Body of pancreas (tissue), 4 donors: Measurements from ENCODE around the gene CCDC7. TPM values are rescaled to one million over a fixed set of nuclear protein-coding genes. Genes with fewer than 3 reads are reported as not detected.
A peak's percentile ranks its signal among the peaks of the same experiment; 100 is the strongest.

Source experiments
- ATAC-seq: fragments of 150-250 bp; one replicate; pipeline ENCODE4 v1.9.1; 2016
- DNase-seq, 4 donors: peaks; one replicate each; pipeline ENCODE4 v3.0.0-alpha.2; 2019
- H3K27ac ChIP-seq, 4 donors: fragments of 200-600 bp; sonication (generic); 1 replicate in 3 of 4; 2 replicates in 1 of 4; pipeline versions ENCODE4 v1.5.1 to v1.6.1; 2016 to 2019; ENCODE audit warnings: mild to moderate bottlenecking in 1 of 4, mixed read lengths in 1 of 4, moderate library complexity in 1 of 4
- H3K27me3 ChIP-seq, 2 donors: fragments of 200-600 bp; sonication (generic); one replicate each; pipeline ENCODE4 v1.6.0; 2016; ENCODE audit warnings: mild to moderate bottlenecking in 1 of 2
- H3K36me3 ChIP-seq, 2 donors: fragments of 200-600 bp; sonication (generic); replicated peaks in 1 of 2; 2 replicates each; pipeline ENCODE4 v1.5.1; 2016; ENCODE audit warnings: low read depth in 2 of 2; ENCODE audit not compliant: insufficient read depth in 1 of 2
- H3K4me1 ChIP-seq: fragments of 200-600 bp; sonication (generic); one replicate; pipeline ENCODE4 v1.6.0; 2016
- H3K4me3 ChIP-seq, 2 donors: fragments of 200-600 bp; sonication (generic); 1 replicate in 1 of 2; 2 replicates in 1 of 2; pipeline ENCODE4 v1.5.1; 2016 to 2019
- H3K9me3 ChIP-seq, 3 donors: fragments of 200-600 bp; sonication (generic); 1 replicate in 2 of 3; 2 replicates in 1 of 3; pipeline ENCODE4 v1.5.1; 2016
- POLR2A ChIP-seq, 3 donors: fragments of 450-650 bp; IDR thresholded peaks; one replicate each; pipeline ENCODE4 v1.6.1; 2016; ENCODE audit warnings: antibody characterized with exemption in 3 of 3, mild to moderate bottlenecking in 2 of 3
- WGBS, 2 donors: methylation state at CpG; one replicate each; pipeline ENCODE4 v1.1.5; 2017; 5-methylcytosine and 5-hydroxymethylcytosine counted together
- intact Hi-C: fragments of 100-400 bp; cut with DNase I; formaldehyde crosslinking; loops from one replicate; pipeline ENCODE4 v1.15.1; 2023
- total RNA-seq, 2 donors: library from RNA; depleted of rRNA; stranded (reverse); fragments of >200 nt; gene quantifications; one replicate each; pipeline ENCODE4 v1.1.0, GENCODE V29; 2016
- TF ChIP-seq, protein P1 (sequence below), 7 experiments: fragments of 450-650 bp in 4 of 7; fragments of 200-600 bp in 3 of 7; sonication (generic) in 3 of 7; IDR thresholded peaks; one replicate each; pipeline ENCODE4 v1.5.1; 2016 to 2019; ENCODE audit warnings: antibody characterized with exemption in 7 of 7

Gene CCDC7
- total RNA-seq, 2 donors from 2014 or later: 4.3 to 23.6 TPM

DNA sequence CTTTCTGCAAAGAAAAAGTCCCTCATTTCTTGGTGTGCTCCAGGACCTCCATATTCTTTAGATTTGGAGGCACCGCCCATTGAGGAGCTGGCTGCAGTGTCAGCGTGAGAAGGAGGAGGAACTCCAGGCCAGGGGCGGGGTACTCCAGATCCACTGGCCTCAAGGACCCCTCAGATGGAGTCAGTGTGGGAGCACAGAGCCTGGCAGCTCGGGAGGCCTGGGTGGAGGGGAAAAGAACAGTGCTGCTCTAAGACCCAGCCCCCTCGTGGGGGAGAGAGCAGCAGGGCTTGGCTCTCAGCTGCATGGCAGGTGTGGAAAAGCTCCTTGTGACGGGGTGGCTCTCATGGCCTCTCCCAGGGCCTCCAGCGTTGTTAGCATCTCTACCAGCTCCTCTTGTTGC lies 441.5 kb downstream of the CCDC7 start:
- ATAC-seq (no peak), DNase-seq (no peak)
- H3K27ac ChIP-seq: no peak overlapping the region
- 83 to 84% methylated on average over 6 to 7 of the region's 7 CpGs for WGBS, 2 donors
- TF ChIP-seq, protein P1, sequence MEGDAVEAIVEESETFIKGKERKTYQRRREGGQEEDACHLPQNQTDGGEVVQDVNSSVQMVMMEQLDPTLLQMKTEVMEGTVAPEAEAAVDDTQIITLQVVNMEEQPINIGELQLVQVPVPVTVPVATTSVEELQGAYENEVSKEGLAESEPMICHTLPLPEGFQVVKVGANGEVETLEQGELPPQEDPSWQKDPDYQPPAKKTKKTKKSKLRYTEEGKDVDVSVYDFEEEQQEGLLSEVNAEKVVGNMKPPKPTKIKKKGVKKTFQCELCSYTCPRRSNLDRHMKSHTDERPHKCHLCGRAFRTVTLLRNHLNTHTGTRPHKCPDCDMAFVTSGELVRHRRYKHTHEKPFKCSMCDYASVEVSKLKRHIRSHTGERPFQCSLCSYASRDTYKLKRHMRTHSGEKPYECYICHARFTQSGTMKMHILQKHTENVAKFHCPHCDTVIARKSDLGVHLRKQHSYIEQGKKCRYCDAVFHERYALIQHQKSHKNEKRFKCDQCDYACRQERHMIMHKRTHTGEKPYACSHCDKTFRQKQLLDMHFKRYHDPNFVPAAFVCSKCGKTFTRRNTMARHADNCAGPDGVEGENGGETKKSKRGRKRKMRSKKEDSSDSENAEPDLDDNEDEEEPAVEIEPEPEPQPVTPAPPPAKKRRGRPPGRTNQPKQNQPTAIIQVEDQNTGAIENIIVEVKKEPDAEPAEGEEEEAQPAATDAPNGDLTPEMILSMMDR (IDR thresholded peaks at IDR 0.05): no peak
- TF ChIP-seq POLR2A (IDR thresholded peaks at IDR 0.05): no peak
- no peaks in the 10 kb centered on the region for H3K27me3 ChIP-seq
- no peaks in the 10 kb centered on the region for H3K9me3 ChIP-seq
- no peaks in the 10 kb centered on the region for H3K4me1 ChIP-seq
- no peak overlapping the region for H3K4me3 ChIP-seq
- no peaks in the 10 kb centered on the region for H3K36me3 ChIP-seq
- intact Hi-C loops: no loop called here

DNA sequence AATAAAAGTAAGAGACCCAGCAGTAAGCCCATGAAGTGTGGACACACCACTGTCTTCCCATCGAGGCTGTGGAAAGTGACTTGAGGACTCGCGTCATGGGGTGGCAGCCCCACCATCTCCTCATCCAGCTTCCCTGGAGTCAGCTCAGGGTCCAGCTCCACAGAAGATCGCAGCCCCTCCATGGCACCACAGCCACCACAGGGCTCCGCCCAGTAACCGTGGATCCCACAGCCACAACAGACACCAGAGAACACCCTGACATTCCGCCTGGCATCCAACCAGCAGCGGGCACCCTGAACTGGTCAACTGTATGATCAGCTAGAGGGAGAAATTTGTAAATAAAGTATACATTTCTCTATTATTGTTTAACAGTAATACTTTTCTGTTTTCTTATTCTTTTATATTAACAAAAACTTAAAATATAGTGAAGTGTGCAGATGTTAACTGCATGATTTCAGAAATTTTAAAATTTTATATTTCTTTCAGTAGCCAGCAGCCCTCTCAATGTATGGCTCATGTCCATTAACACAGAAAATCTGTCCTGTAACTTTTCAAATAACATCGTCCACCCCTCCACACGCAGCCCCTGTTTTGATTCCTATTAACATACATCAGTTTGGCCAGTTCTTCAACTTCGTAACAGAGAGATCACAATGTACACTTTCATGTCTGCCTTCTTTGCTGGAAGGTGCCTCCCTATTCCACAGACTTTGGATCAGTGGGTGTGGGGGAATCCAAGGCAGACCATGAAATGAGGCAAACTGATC lies 442.4 kb downstream of the CCDC7 start:
- TF ChIP-seq, protein P1 (IDR thresholded peaks at IDR 0.05): no peak
- no peak for TF ChIP-seq POLR2A (IDR thresholded peaks at IDR 0.05)
- peak in 1 of 4 donors; percentile 12 for DNase-seq
- H3K27me3 ChIP-seq: no peaks in the 10 kb centered on the region
- H3K27ac ChIP-seq: no peak overlapping the region
- no peaks in the 10 kb centered on the region for H3K9me3 ChIP-seq
- WGBS, 2 donors: 86 to 91% methylated on average over 10 to 11 of the region's 11 CpGs
- intact Hi-C loops: no loop called here
- H3K4me1 ChIP-seq: no peaks in the 10 kb centered on the region
- no peak for ATAC-seq
- H3K4me3 ChIP-seq: no peak overlapping the region
- no peaks in the 10 kb centered on the region for H3K36me3 ChIP-seq

DNA sequence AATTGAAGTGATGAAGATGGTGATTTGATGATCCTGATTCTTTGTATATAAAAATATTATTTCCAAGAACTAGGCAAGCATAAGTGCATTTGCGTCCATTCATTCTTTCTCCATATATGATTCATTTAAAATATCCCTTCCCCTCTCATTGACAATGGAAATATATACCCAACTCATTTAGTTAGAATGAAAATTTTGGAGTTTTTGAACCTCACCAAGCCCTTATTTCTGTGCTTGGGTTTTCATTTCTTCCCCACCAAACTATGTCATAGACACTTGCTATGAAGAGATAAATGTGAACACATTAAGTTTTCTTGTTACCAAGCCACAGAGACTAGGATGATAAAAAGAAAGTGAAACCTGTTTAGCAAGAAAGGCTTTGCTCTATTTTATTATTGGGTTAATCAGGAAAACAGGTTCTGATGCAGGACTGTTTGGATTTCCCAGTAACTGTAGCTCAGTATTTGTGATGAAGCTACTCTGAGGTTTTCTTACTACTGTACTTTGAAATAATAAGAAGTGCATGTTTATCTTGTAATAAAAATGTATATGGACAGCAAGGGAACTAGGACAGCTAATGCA lies 443.8 kb downstream of the CCDC7 start:
- 90 to 100% methylated on average over 1 of the region's 1 CpG for WGBS, 2 donors
- ATAC-seq (no peak), DNase-seq (no peak)
- no peak overlapping the region for H3K4me3 ChIP-seq
- TF ChIP-seq POLR2A (IDR thresholded peaks at IDR 0.05): no peak
- TF ChIP-seq, protein P1 (IDR thresholded peaks at IDR 0.05): no peak
- no peaks in the 10 kb centered on the region for H3K4me1 ChIP-seq
- intact Hi-C loops: no loop called here
- no peaks in the 10 kb centered on the region for H3K36me3 ChIP-seq
- H3K27ac ChIP-seq: no peak overlapping the region
- no peaks in the 10 kb centered on the region for H3K9me3 ChIP-seq
- no peaks in the 10 kb centered on the region for H3K27me3 ChIP-seq

DNA sequence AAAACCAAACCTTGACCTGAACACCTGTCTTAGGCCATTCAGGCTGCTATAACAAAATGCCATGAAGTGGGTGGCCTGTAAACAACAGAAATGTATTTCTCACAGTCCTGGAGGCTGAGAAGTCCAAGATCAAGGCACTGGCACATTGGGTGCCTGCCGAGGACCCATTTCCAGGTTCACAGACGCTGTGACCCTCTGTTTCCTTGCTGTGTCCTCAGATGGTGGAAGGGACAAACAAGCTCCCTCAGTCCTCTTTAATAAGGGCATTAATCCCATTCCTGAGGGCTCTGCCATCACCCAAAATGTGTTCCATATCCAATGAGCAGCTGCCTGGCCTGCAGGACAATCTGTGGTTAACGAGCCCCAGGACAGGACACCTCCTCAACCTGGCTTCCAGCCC lies 444.5 kb downstream of the CCDC7 start:
- ATAC-seq (no peak), DNase-seq (no peak)
- H3K4me1 ChIP-seq: no peaks in the 10 kb centered on the region
- H3K27me3 ChIP-seq: no peaks in the 10 kb centered on the region
- H3K9me3 ChIP-seq: no peaks in the 10 kb centered on the region
- no peak overlapping the region for H3K27ac ChIP-seq
- 63 to 92% methylated on average over 3 of the region's 3 CpGs for WGBS, 2 donors
- intact Hi-C loops: no loop called here
- no peaks in the 10 kb centered on the region for H3K36me3 ChIP-seq
- H3K4me3 ChIP-seq: no peak overlapping the region
- TF ChIP-seq, protein P1 (IDR thresholded peaks at IDR 0.05): no peak
- TF ChIP-seq POLR2A (IDR thresholded peaks at IDR 0.05): no peak

DNA sequence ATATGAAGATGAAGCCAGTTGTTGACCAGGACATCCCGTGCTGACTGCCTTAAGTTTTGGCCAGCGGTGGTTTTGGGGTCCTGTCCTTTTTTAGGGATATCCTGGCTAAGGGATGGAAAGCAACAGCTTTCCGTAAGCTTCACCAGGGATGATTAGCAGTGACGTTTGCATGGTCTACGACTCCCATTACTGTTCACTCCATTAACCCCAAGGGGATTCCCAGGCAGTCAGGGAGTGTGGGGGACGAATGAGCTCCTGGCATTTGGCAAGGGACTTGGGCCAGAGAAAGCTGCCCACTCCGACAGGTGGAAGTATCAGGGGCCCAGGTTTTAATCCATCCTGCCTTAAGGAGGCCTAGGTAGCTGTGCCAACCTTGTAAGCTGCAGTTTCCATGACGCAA lies 445.3 kb downstream of the CCDC7 start:
- no peaks in the 10 kb centered on the region for H3K36me3 ChIP-seq
- no peaks in the 10 kb centered on the region for H3K27me3 ChIP-seq
- TF ChIP-seq POLR2A (IDR thresholded peaks at IDR 0.05): no peak
- TF ChIP-seq, protein P1 (IDR thresholded peaks at IDR 0.05): no peak
- 75 to 96% methylated on average over 8 of the region's 8 CpGs for WGBS, 2 donors
- no peaks in the 10 kb centered on the region for H3K4me1 ChIP-seq
- H3K27ac ChIP-seq: no peak overlapping the region
- intact Hi-C loops: no loop called here
- H3K4me3 ChIP-seq: no peak overlapping the region
- ATAC-seq (no peak), DNase-seq (no peak)
- no peaks in the 10 kb centered on the region for H3K9me3 ChIP-seq
